PFSK-1 (cell line): ENCODE measurements around the gene CLTCL1.

Experiments
- POLR2AphosphoS5 ChIP-seq: IDR thresholded peaks from 2 replicates; pipeline ENCODE4 v1.6.1; 2012; ENCODE audit warnings: low read depth, mild to moderate bottlenecking, control low read depth, low read length, moderate library complexity
- TF ChIP-seq, protein P1 (sequence below), 2 experiments: IDR thresholded peaks; 2 replicates each; pipeline versions ENCODE4 v1.6.1 to v1.8.0; 2011 to 2012; ENCODE audit warnings: low read depth in 2 of 2, low read length in 2 of 2, control low read depth in 1 of 2, inconsistent platforms in 1 of 2, mild to moderate bottlenecking in 1 of 2, moderate library complexity in 1 of 2; ENCODE audit not compliant: insufficient read depth in 1 of 2

DNA sequence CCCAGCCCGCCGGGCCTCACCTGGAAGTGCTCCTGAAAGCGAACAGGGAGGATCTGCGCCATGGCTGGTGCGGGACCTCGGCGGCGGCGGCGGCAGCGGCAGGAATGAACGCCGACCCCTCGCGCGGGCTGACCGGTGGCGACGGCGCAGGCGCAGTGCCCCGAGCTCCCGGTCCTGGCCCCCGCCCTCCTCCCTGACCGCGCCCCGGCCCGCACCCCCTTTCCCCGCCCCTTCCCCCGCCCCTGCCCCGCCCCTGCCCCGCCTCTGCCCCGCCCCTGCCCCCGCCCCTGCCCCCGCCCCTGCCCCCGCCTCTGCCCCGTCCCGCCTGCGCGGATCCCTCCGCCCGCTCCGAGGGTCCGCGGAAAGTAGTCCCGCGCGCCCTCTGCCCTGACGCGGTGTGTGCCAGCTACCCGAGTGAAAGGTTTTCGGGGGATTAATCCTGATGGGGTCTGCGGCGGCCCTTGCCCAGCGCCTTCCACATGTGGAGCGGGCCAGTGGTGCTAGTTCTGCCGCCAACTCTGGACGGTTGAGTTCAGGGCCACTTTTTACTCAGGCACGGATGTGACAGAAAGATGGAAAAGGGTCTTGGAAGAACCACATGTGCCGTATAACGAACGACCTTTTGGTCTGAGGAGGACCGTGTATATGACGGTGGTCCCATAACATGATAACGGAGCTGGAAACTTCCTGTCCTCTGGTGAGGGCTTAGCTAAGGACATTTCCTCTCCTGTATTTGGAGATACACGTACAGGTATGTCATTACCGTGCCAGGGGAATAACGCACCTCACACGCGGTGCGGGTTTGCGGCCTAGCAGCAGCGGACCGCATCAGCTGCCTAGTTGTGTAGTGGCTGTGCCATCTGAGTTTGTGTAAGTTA is at the start of gene CLTCL1:
- peak; percentile 28; the same call in 1 of the 2 replicates for TF ChIP-seq POLR2AphosphoS5
- TF ChIP-seq, protein P1, sequence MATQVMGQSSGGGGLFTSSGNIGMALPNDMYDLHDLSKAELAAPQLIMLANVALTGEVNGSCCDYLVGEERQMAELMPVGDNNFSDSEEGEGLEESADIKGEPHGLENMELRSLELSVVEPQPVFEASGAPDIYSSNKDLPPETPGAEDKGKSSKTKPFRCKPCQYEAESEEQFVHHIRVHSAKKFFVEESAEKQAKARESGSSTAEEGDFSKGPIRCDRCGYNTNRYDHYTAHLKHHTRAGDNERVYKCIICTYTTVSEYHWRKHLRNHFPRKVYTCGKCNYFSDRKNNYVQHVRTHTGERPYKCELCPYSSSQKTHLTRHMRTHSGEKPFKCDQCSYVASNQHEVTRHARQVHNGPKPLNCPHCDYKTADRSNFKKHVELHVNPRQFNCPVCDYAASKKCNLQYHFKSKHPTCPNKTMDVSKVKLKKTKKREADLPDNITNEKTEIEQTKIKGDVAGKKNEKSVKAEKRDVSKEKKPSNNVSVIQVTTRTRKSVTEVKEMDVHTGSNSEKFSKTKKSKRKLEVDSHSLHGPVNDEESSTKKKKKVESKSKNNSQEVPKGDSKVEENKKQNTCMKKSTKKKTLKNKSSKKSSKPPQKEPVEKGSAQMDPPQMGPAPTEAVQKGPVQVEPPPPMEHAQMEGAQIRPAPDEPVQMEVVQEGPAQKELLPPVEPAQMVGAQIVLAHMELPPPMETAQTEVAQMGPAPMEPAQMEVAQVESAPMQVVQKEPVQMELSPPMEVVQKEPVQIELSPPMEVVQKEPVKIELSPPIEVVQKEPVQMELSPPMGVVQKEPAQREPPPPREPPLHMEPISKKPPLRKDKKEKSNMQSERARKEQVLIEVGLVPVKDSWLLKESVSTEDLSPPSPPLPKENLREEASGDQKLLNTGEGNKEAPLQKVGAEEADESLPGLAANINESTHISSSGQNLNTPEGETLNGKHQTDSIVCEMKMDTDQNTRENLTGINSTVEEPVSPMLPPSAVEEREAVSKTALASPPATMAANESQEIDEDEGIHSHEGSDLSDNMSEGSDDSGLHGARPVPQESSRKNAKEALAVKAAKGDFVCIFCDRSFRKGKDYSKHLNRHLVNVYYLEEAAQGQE (IDR thresholded peaks at IDR 0.05; ENCODE audit: insufficient read depth in 1 of 2, low read depth in 2 of 2, low read length in 2 of 2), result no peak
